HCT116 (cell line): ENCODE measurements around the gene BLACAT1. TPM values are rescaled to one million over a fixed set of nuclear protein-coding genes. Genes with fewer than 3 reads are reported as not detected.

Source experiments
- ATAC-seq: fragments of 200-7000 bp; cut with Tn5 transposase; 2 replicates; pipeline ENCODE4 v1.9.1; 2020; ENCODE audit warnings: mild to moderate bottlenecking, moderate library complexity
- BruUV-seq: library from RNA; stranded (reverse); fragments of 400-500 nt; replicated peaks from 2 replicates; lab custom pipeline; 2021; lab: Mats Ljungman, UMichigan
- CTCF ChIA-PET: fragments of 300-600 bp; sonication (Branson Sonifier 250); formaldehyde crosslinking; loops from one replicate; lab custom pipeline; 2021; ENCODE audit warnings: antibody characterized with exemption; lab: Charles Lee
- POLR2A ChIA-PET: fragments of 300-600, 350-600 bp; sonication (Branson Sonifier 250); formaldehyde crosslinking; loops from one replicate; lab custom pipeline; 2021; ENCODE audit warnings: antibody characterized with exemption; lab: Charles Lee
- RAD21 ChIA-PET, 2 experiments: fragments of 300-600 bp; sonication (Branson Sonifier 250); formaldehyde crosslinking; loops; one replicate each; lab custom pipeline; 2023; ENCODE audit warnings: low total read pairs in 2 of 2; ENCODE audit not compliant: uncharacterized antibody in 2 of 2, unreplicated experiment in 2 of 2, low non-redundant PET in 1 of 2; lab: Charles Lee
- DNase-seq: peaks from one replicate; pipeline ENCODE4 v3.0.0-alpha.2; 2010; ENCODE audit warnings: low read depth, low spot score
- H2AFZ ChIP-seq: fragments of 200-600 bp; shearing (Covaris generic), sonication (generic); 2 replicates; pipeline ENCODE4 v1.6.1; 2017; ENCODE audit warnings: low read depth, mixed run types, mixed read lengths, antibody characterized with exemption, low read length; ENCODE audit not compliant: poor library complexity, severe bottlenecking
- H3K27ac ChIP-seq: 2 replicates; pipeline ENCODE4 v1.5.1; 2012; ENCODE audit warnings: low read depth, low read length
- H3K27me3 ChIP-seq: fragments of 200-600 bp; sonication (generic); 2 replicates; pipeline ENCODE4 v1.6.1; 2016; ENCODE audit warnings: mixed run types, low read length, mixed read lengths; ENCODE audit not compliant: insufficient read depth
- H3K36me3 ChIP-seq, 2 experiments: fragments of 200-500 bp in 1 of 2; fragments of 200-600 bp in 1 of 2; sonication (Bioruptor generic) in 1 of 2; sonication (generic) in 1 of 2; 2 replicates each; pipeline versions ENCODE4 v1.5.1 to v1.6.1; 2014 to 2016; ENCODE audit warnings: low read length in 2 of 2, inconsistent platforms in 1 of 2, mixed read lengths in 1 of 2, mixed run types in 1 of 2; ENCODE audit not compliant: insufficient read depth in 2 of 2, control insufficient read depth in 1 of 2
- H3K4me1 ChIP-seq, 2 experiments: fragments of 200-600 bp in 1 of 2; sonication (generic) in 1 of 2; 2 replicates each; pipeline versions ENCODE4 v1.5.1 to v1.6.1; 2012 to 2017; ENCODE audit warnings: low read length in 2 of 2, inconsistent platforms in 1 of 2, mild to moderate bottlenecking in 1 of 2, mixed read lengths in 1 of 2, mixed run types in 1 of 2, moderate library complexity in 1 of 2; ENCODE audit not compliant: insufficient read depth in 2 of 2, control insufficient read depth in 1 of 2
- H3K4me2 ChIP-seq: fragments of 200-600 bp; sonication (generic); 2 replicates; pipeline ENCODE4 v1.6.1; 2017; ENCODE audit warnings: mixed run types, low read length, mixed read lengths
- H3K4me3 ChIP-seq, 2 experiments: fragments of 200-600 bp in 1 of 2; sonication (generic) in 1 of 2; replicated peaks in 1 of 2; 2 replicates each; pipeline ENCODE4 v1.5.1; 2011 to 2016; ENCODE audit warnings: low read length in 2 of 2, control low read depth in 1 of 2, low read depth in 1 of 2, mild to moderate bottlenecking in 1 of 2, mixed read lengths in 1 of 2, mixed run types in 1 of 2
- H3K79me2 ChIP-seq: fragments of 200-600 bp; sonication (generic); 2 replicates; pipeline ENCODE4 v1.6.1; 2017; ENCODE audit warnings: mild to moderate bottlenecking, mixed run types, low read length, moderate library complexity, mixed read lengths; ENCODE audit not compliant: insufficient read depth
- H3K9ac ChIP-seq: fragments of 200-600 bp; sonication (generic); 2 replicates; pipeline ENCODE4 v1.6.1; 2016; ENCODE audit warnings: low read length, mixed read lengths
- H3K9me2 ChIP-seq: fragments of 200-600 bp; sonication (generic), shearing (Covaris generic); 2 replicates; pipeline ENCODE4 v1.6.1; 2017; ENCODE audit warnings: mixed run types, mild to moderate bottlenecking, moderate library complexity; ENCODE audit not compliant: insufficient read depth
- H3K9me3 ChIP-seq, 2 experiments: fragments of 200-500 bp in 1 of 2; fragments of 200-600 bp in 1 of 2; sonication (Bioruptor generic) in 1 of 2; sonication (generic) in 1 of 2; 2 replicates each; pipeline ENCODE4 v1.6.1; 2014 to 2017; ENCODE audit warnings: low read length in 2 of 2, mixed read lengths in 2 of 2, inconsistent platforms in 1 of 2, low read depth in 1 of 2, mild to moderate bottlenecking in 1 of 2, mixed run types in 1 of 2, moderate library complexity in 1 of 2; ENCODE audit not compliant: control insufficient read depth in 1 of 2, insufficient read depth in 1 of 2
- H4K20me1 ChIP-seq: fragments of 200-600 bp; sonication (generic), shearing (Covaris generic); 2 replicates; pipeline ENCODE4 v1.6.1; 2017; ENCODE audit warnings: mixed run types, mild to moderate bottlenecking, moderate library complexity; ENCODE audit not compliant: insufficient read depth
- ATF3 ChIP-seq: IDR thresholded peaks from 2 replicates; pipeline ENCODE4 v1.6.1; 2012
- CEBPB ChIP-seq: IDR thresholded peaks from 2 replicates; pipeline ENCODE4 v1.6.1; 2012; ENCODE audit warnings: low read depth
- EGR1 ChIP-seq: IDR thresholded peaks from 2 replicates; pipeline ENCODE4 v1.6.1; 2012; ENCODE audit warnings: low read depth
- JUND ChIP-seq: IDR thresholded peaks from 2 replicates; pipeline ENCODE4 v1.6.1; 2012
- MAX ChIP-seq: IDR thresholded peaks from 2 replicates; pipeline ENCODE4 v1.6.1; 2012
- POLR2AphosphoS5 ChIP-seq: IDR thresholded peaks from 2 replicates; pipeline ENCODE4 v1.6.1; 2011; ENCODE audit warnings: mild to moderate bottlenecking, low read depth, low read length, moderate library complexity
- REST ChIP-seq: IDR thresholded peaks from 2 replicates; pipeline ENCODE4 v1.6.1; 2012; ENCODE audit warnings: low read depth
- SP1 ChIP-seq: IDR thresholded peaks from 2 replicates; pipeline ENCODE4 v1.6.1; 2012; ENCODE audit warnings: low read depth
- TCF7L2 ChIP-seq: IDR thresholded peaks from 2 replicates; pipeline ENCODE4 v1.7.0; 2011; ENCODE audit warnings: borderline replicate concordance, inconsistent platforms; ENCODE audit not compliant: insufficient read depth, insufficient read length; ENCODE audit errors: extremely low read depth
- intact Hi-C: fragments of 100-400 bp; cut with micrococcal nuclease; formaldehyde crosslinking; loops from 2 replicates; pipeline ENCODE4 v1.10.0; 2022
- total RNA-seq: library from RNA; stranded (reverse); gene quantifications from one replicate; pipeline ENCODE4 v1.2.1, GENCODE V29; 2021; ENCODE audit not compliant: unreplicated experiment

Gene BLACAT1
- total RNA-seq, 1 experiment from 2014 or later, result 3.9 TPM

GRCh38 chr1:205458777-205459566 is 3.1 kb upstream of the BLACAT1 start:
- Histone ChIP-seq H3K4me2 (no peak overlapping the region), H3K79me2 (no peaks in the 10 kb centered on the region), H4K20me1 (no peaks in the 10 kb centered on the region), H3K36me3 (no peaks in the 10 kb centered on the region), H3K9ac (no peak overlapping the region), H2AFZ (no peak overlapping the region), H3K4me3 (no peak overlapping the region), H3K9me3 (no peaks in the 10 kb centered on the region), H3K9me2 (no peaks in the 10 kb centered on the region), H3K27me3 (peaks cover 21% of the 10 kb centered on the region), H3K27ac (no peak overlapping the region), H3K4me1 (peaks cover 7 to 25% of the 10 kb centered on the region in 2 experiments)
- POLR2A ChIA-PET, result interaction anchor here (1.3 kb wide), 1 partner anchor 9 kb away, joined by 4 read pairs; no protein-coding TSS in a partner anchor
- no TSS peak for BruUV-seq
- CTCF ChIA-PET, result no interaction called here
- ATAC-seq (no peak), DNase-seq (no peak)
- TF ChIP-seq MAX, result no peak
- TF ChIP-seq ATF3, result no peak
- no peak for TF ChIP-seq EGR1
- TF ChIP-seq TCF7L2, result no peak
- peak; percentile 89; the same call in 1 of the 2 replicates for TF ChIP-seq REST
- TF ChIP-seq SP1, result no peak
- TF ChIP-seq POLR2AphosphoS5, result no peak
- TF ChIP-seq CEBPB, result no peak
- no peak for TF ChIP-seq JUND
- RAD21 ChIA-PET, result no interaction called here
- intact Hi-C loops, result no loop called here
